NT2/D1 (cell line): ENCODE measurements around the gene ERI3.
A peak's percentile ranks its signal among the peaks of the same experiment; 100 is the strongest.

Source experiments
- DNase-seq: peaks from one replicate; pipeline ENCODE4 v3.0.0-alpha.2; 2011; ENCODE audit warnings: low read depth, low spot score
- H3K27me3 ChIP-seq: 2 replicates; pipeline ENCODE4 v1.6.0; 2011; ENCODE audit warnings: mild to moderate bottlenecking; ENCODE audit not compliant: insufficient read length, insufficient read depth
- H3K36me3 ChIP-seq: 2 replicates; pipeline ENCODE4 v1.6.1; 2011; ENCODE audit warnings: mild to moderate bottlenecking, low read length, mixed read lengths; ENCODE audit not compliant: insufficient read depth, insufficient read length
- H3K4me1 ChIP-seq: 2 replicates; pipeline ENCODE4 v1.5.1; 2011; ENCODE audit not compliant: insufficient read depth, insufficient read length
- H3K4me3 ChIP-seq: 2 replicates; pipeline ENCODE4 v1.5.1; 2011; ENCODE audit warnings: low read depth; ENCODE audit not compliant: insufficient read length
- H3K9ac ChIP-seq: 2 replicates; pipeline ENCODE4 v1.6.0; 2011; ENCODE audit warnings: low read depth; ENCODE audit not compliant: insufficient read length
- H3K9me3 ChIP-seq: 2 replicates; pipeline ENCODE4 v1.5.1; 2011; ENCODE audit warnings: mild to moderate bottlenecking, low read length; ENCODE audit not compliant: insufficient read depth
- SUZ12 ChIP-seq: IDR thresholded peaks from 2 replicates; pipeline ENCODE4 v1.6.1; 2011; ENCODE audit not compliant: insufficient read length, insufficient read depth; ENCODE audit errors: extremely low read depth
- YY1 ChIP-seq: IDR thresholded peaks from 2 replicates; pipeline ENCODE4 v1.6.1; 2011; ENCODE audit not compliant: insufficient read length, insufficient read depth
- ZNF274 ChIP-seq: IDR thresholded peaks from 2 replicates; pipeline ENCODE4 v1.6.1; 2011; ENCODE audit warnings: mild to moderate bottlenecking, low read depth, low read length

The ERI3 gene, protein sequence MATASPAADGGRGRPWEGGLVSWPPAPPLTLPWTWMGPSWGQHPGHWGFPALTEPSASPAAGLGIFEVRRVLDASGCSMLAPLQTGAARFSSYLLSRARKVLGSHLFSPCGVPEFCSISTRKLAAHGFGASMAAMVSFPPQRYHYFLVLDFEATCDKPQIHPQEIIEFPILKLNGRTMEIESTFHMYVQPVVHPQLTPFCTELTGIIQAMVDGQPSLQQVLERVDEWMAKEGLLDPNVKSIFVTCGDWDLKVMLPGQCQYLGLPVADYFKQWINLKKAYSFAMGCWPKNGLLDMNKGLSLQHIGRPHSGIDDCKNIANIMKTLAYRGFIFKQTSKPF

DNA sequence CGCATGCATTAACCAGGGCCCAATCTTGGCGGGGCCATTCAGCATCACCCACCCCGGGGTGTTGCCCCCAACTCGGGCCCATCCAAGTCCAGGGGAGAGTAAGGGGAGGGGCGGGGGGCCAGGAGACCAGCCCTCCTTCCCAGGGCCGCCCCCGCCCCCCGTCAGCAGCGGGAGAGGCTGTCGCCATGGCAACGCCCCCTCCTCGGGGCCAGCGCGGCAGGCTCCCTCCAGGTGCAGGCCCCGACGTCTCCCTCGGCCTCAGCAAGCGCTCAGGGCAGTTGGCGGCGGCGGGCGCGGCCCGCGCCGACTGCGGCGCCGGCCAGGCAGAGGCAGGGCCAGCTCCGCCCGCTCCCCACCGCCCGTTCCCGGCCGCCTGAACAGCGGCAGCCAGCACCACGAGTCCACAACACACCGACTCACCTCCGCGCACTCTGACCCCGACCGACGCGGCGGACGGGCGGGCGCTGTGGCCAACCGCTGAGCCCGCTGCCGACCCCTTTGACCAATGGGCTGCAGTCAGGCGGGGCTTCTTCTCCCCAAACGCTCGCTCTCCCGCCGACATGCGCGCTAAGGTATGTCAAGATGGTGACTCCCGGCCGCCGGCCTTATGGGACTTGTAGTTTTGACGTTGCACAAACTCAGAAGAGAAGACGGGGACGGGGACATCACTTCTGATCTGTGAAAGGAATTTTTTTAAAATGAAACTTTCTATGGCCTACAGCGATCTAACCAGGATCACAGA is at the start of gene ERI3:
TSS of gene ERI3 (minus strand) at position 418 of the 742 bp plus-strand sequence. CDS start at position 187, 231 bp downstream.
- no peaks in the 10 kb centered on the region for H3K9me3 ChIP-seq
- H3K4me3 ChIP-seq, result peak within 1 kb of the TSS; percentile 89
- peaks cover 8% of the 10 kb centered on the region for H3K4me1 ChIP-seq
- H3K36me3 ChIP-seq, result peaks cover 14% of the 10 kb centered on the region
- peak; percentile 100 for DNase-seq
- TF ChIP-seq SUZ12 (no peak), YY1 (peak; percentile 85), ZNF274 (no peak)
- peak within 1 kb of the TSS; percentile 90 for H3K9ac ChIP-seq
- no peaks in the 10 kb centered on the region for H3K27me3 ChIP-seq

DNA sequence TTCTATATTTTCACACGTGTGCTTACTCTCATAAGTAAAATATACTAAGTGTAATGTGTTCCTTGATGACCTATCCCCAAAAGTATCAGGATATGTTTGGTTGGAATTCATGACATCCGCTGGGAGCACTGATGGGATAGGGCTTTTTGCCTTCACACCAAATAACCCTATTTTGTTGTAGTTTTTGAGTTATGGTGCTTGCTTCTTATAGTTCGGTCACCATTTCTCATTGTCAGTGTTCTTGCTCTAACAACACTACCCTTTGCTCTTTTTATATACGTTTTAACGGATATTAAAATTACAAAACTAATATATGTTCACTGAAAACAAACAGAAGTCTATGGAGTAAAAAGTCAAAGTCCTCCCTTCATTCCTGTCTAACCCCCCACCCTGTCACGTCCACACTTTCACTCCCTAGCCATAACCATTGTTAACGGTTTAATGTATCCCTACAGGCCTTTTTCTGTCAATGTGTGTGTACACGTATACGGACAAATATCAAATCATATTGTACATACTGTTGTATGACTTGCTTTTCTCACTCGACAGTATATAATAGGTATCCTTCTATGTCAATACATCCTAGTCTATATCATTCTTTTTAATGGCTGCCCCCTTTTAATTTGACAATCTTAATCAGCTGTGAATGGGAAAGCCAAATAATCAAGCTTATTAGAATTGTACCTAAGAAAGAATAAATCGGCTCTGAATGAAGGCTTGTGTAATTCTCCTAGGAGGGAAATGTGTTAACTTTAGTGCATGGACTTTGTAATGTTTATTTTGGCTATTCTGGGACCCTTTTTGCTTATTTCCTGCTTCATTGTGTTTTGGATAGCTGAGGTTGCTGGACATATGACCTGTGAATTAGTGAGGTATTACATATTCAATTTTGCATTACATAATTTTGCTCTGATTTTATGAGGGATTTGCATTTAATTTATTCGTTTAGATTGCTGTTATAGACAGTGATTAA is 46.5 kb upstream of the ERI3 start:
- H3K4me3 ChIP-seq, result no peak overlapping the region
- TF ChIP-seq ZNF274 (no peak), SUZ12 (no peak), YY1 (no peak)
- no peak overlapping the region for H3K9ac ChIP-seq
- H3K9me3 ChIP-seq, result no peaks in the 10 kb centered on the region
- no peak for DNase-seq
- H3K4me1 ChIP-seq, result no peaks in the 10 kb centered on the region
- H3K36me3 ChIP-seq, result no peaks in the 10 kb centered on the region
- H3K27me3 ChIP-seq, result peaks cover 60% of the 10 kb centered on the region

DNA sequence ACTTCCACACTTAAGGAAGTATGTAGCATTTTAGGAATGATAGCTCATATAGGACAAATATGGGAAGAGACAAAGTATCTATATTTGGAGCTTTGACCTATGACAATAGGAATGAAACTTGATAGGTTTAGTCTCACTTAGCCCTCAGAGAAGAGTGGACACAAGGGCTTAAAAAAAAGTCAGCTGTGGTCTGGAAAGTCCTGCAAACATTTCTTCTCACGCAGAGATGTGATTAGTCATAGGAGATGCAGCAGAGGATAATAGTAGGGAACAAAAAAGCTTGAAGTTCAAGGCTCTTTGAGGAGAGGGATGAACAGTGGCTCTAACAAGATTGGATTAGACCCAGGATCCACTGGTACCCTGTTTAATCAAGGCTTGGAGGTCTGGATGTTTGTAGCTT is 35.2 kb upstream of the ERI3 start:
- DNase-seq, result no peak
- Histone ChIP-seq H3K4me3 (no peak overlapping the region), H3K9me3 (no peaks in the 10 kb centered on the region), H3K4me1 (no peaks in the 10 kb centered on the region), H3K27me3 (peaks cover 11% of the 10 kb centered on the region), H3K9ac (no peak overlapping the region), H3K36me3 (no peaks in the 10 kb centered on the region)
- TF ChIP-seq ZNF274, result no peak
- TF ChIP-seq YY1, result no peak
- no peak for TF ChIP-seq SUZ12

DNA sequence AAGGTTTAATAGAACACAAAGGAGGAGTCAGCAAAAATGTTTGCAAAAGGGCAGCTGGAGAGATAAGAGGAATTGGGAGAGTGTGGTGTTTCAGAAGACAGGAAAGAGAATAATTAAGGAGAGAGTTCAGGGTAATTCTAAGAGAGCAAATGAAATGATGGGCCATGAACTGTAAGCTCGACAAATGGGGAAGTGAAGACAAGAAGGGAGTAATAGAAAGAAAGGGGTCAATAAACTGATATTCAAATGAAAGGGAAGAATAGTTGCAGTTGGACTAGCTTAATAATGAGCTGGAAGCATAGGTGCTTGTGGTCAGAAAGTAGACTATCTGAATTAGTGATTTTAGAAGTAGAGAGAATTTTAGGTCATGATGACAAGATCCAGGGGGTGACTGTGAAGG is 34.4 kb upstream of the ERI3 start:
- DNase-seq, result no peak
- Histone ChIP-seq H3K4me1 (no peaks in the 10 kb centered on the region), H3K9me3 (no peaks in the 10 kb centered on the region), H3K9ac (no peak overlapping the region), H3K4me3 (no peak overlapping the region), H3K36me3 (no peaks in the 10 kb centered on the region), H3K27me3 (peaks cover 8% of the 10 kb centered on the region)
- no peak for TF ChIP-seq YY1
- TF ChIP-seq SUZ12, result no peak
- no peak for TF ChIP-seq ZNF274

DNA sequence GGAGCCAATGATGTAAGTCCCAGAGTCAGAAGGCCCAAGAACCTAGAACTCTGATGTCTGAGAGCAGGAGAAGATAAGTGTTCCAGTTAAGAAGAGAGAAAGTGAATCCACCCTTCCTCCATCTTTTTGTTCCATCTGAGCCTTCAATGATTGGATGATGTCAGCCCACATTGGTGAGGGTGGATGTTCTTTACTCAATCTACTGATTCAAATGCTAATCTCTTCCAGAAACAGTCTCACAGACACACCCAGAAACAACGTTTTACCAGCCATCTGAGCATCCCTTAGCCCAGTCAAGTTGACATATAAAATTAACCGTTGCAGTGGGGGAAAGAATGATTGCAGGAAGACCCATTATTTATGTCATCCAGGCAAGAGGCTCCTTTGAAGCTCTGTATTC is 33.5 kb upstream of the ERI3 start:
- H3K9me3 ChIP-seq, result no peaks in the 10 kb centered on the region
- no peaks in the 10 kb centered on the region for H3K4me1 ChIP-seq
- no peak for DNase-seq
- no peak overlapping the region for H3K9ac ChIP-seq
- peaks cover 8% of the 10 kb centered on the region for H3K27me3 ChIP-seq
- no peak for TF ChIP-seq YY1
- no peak for TF ChIP-seq SUZ12
- TF ChIP-seq ZNF274, result no peak
- no peak overlapping the region for H3K4me3 ChIP-seq
- no peaks in the 10 kb centered on the region for H3K36me3 ChIP-seq

DNA sequence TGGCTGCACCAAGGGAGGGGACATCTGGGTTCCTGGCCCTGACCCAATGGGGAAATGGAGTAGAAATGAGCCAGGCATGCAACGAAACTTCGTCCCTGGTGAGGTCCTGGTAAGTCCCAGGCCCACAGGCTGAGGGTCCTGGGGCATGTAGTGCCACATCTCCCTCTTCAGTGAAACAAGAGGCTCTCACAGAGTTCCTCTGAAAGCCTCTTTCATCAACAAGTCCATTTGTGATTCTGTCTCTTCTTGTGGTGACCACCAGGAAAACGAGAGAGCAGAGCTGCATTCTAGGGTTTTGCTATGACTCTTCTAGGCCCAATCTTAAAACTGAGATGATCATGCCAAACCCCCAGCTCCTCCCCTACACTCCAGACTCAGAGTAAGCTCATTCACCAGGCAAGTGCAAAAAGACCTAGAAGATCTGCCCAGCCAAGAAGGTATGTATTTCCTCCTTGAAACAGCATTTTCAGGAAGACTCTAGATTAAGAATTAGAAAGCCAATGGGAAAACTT is 25.7 kb upstream of the ERI3 start:
- Histone ChIP-seq H3K9ac (no peak overlapping the region), H3K9me3 (no peaks in the 10 kb centered on the region), H3K4me1 (no peaks in the 10 kb centered on the region), H3K36me3 (no peaks in the 10 kb centered on the region), H3K4me3 (no peak overlapping the region), H3K27me3 (peaks cover 11% of the 10 kb centered on the region)
- no peak for TF ChIP-seq ZNF274
- no peak for TF ChIP-seq SUZ12
- no peak for TF ChIP-seq YY1
- DNase-seq, result no peak
